Cardiac septum (tissue), 1 donor: Measurements from ENCODE around the gene ABLIM2. TPM values are rescaled to one million over a fixed set of nuclear protein-coding genes. Genes with fewer than 3 reads are reported as not detected.

Experiments used
- DNase-seq: peaks from one replicate; pipeline ENCODE4 v3.0.0-alpha.2; 2020; ENCODE audit warnings: low spot score
- intact Hi-C: fragments of 100-400 bp; cut with DNase I; formaldehyde crosslinking; loops from one replicate; pipeline ENCODE4 v1.14.0; 2022
- total RNA-seq: library from RNA; stranded (reverse); fragmentation: NEBNext Ultra II Directional; extraction: Animal tissue kit (Norgen Biotek cat#: 25700); gene quantifications from one replicate; pipeline ENCODE4 v1.2.1, GENCODE V29; 2021
- donor health status: DM: no; HTN: no; CAD: no.

Gene ABLIM2
- total RNA-seq, 1 donor from 2014 or later = 22.6 TPM

- intact Hi-C loops = no loop called here
- no peak for DNase-seq
These were observed 44.8 kb downstream of the ABLIM2 start for GRCh38 chr4:8113611-8114377.

GRCh38 chr4:8112672-8113071, 45.9 kb downstream of the ABLIM2 start:
- DNase-seq = no peak
- intact Hi-C loops = no loop called here

DNA sequence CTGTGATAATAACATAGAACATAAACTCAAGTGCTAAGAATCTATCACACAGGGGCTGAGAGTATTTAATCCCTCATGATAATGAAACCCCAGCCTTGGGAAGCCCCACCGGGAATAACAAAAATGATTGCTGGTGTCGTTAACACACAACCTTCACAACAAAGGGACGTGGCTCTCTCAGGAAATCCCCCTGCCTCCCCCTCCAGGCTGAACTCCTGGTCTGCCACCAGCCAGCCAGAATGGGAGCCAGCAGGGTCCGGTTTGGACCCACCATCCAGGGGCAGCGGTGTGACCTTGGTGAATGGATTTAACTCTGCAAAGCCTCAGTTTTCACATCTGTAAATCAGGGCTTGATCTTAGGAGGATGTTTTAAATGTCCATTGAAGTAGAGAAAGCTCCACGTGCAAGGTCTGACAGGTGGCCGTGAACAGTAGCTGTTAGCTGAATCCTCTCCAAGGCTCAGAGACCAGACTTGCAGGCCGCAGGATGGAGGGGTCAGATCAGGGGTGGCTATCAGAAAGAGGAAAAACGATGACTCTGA, 46.5 kb downstream of the ABLIM2 start:
- intact Hi-C loops = no loop called here
- DNase-seq = no peak

DNA sequence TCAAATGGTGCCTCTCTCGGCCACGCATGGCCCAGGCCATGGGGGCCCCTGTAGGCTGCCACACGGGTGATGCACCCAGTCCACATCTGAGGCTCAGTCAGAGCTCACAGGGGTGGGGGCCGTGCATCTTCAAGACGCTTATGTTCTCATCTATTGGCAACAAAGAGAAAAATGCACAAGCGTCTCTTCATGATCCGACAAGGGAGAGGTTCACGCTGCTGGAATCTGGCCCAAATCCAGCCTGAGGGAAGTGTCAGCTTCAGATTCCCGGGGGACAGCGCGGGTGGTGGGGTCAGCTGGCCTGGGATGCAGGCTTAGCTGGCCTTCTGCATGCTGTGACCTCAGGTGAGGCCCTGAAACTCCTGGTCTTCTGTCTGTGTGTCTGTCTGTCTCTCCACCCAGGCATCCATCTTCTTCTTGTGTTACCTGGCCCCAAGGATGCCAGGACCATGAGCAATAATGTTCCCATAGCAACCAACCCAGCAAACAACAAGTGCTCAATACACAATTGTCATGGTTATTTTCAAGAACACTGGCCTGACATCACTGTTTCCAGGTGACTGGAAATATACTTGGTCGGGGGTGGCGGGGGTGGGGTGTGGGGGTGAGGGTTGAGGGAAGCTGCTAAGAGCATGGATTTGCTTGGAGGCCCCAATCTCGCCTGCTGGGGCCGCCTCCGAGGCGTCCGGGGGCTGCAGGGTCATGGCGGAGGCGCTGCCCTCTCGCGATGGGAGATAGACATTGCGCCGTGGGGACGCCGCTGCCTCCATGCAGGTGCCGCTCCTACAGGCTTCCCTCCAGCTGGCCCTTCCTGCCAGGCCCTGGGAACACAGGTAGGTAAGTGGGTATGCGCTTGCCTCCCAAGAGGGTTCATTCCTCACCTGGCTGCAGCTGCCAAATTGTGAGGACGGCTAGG, 48.3 kb downstream of the ABLIM2 start:
- no peak for DNase-seq
- intact Hi-C loops = no loop called here

DNA sequence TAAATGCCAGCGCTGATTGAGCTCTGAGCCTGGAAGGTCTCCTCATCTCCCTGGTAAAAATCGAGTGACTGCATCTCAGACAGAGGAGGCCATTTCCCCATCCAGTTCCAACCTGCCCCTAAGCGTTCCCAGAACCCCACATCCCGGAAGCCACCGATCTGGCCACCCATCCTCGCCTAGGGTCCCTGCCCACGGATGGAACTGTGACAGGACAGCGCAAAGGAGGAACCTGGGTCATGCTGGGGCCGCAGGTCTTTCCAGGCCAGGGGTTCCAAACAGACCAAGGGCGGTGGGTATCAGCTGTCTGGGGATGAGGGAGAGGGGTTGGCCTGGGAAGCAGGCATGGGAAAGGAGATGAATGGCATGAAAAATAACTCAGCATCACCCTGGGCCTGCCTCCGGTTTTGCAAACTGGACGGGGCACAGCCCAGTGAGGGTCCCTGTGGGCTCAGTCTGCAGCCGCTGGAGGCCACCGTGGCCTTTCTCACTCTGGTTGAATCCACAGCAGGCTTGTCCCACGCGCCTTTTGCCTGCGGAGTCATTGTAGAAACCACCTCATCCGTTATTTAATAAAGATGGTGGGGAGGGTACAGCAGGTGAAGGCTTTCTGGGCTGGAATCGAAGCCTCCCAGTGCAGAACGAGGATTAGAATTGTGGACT, 49.1 kb downstream of the ABLIM2 start:
- intact Hi-C loops = no loop called here
- no peak for DNase-seq

DNA sequence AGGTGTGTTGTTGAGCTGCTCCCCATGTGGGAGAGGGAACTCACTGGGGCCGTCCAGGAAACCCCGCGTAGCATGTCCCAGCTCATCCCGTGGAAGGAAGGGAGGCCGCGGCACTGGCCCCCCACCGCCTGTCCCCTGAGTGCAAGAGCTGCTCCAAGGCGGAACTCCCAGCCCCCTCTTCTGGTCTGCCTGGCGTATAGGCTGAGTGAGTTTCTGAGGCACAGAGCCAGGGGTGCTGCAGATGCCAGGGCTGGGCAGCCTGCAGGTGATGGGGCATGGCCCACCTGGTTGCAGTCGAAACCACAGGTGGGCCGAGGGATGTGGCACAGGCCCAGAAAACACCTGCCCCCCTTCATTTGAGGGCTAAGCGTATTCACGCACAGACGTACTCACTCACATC, 49.6 kb downstream of the ABLIM2 start:
- intact Hi-C loops = no loop called here

DNA sequence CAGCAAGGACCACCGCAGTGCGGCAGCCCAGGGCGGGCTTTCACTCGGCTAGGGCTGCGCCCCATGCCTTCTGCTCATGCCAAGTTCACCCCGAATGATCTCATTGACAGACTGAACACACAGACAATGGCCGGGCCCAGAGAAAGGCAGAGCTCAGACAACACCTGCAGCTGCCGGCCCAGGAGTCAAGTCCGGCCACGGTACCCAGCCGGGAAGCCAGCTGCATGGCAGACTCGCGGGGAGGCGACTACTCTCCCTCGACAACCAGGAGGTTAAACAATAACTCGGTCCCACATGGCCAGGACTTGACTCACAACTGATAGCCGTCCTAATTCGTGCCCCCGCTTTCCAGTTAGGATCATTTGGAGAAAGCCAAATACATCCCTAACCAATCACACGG, 50.4 kb downstream of the ABLIM2 start:
- DNase-seq = no peak
- intact Hi-C loops = no loop called here

More for the DNA sequence above, 49.6 kb downstream of the ABLIM2 start:
- DNase-seq = no peak

DNA sequence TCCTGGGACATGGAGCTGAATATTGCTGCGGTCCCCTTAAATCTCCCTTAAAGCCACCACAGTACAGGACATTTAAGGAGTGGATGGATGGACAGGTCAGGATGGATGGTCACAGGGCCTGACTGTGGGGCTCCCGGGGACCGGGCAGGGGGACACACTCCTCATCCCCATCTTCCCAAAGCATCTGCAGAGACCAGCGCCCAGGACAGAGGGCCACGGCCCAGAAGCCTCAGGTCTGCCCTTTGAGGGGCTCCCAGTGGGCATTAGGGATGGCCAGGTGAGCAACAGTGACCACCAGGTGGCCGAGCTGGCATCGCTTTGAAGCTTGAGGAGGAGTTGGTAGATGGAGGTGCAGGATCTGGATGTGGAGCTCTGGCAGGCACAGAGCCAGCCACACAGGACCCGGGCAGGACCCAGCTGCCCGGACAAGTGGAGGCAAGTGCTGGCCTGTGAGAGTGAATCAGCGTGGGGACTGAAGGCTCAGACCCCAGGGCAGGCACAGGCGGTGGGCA, 51.4 kb downstream of the ABLIM2 start:
- intact Hi-C loops = no loop called here
- no peak for DNase-seq

- DNase-seq = no peak
- intact Hi-C loops = no loop called here
These were observed 52.1 kb downstream of the ABLIM2 start for GRCh38 chr4:8106451-8107025.

- no peak for DNase-seq
- intact Hi-C loops = no loop called here
These were observed 53.1 kb downstream of the ABLIM2 start for GRCh38 chr4:8105306-8106100.

GRCh38 chr4:8104491-8105305, 53.9 kb downstream of the ABLIM2 start:
- intact Hi-C loops = no loop called here
- no peak for DNase-seq

- no peak for DNase-seq
- intact Hi-C loops = no loop called here
These were observed 54.9 kb downstream of the ABLIM2 start for GRCh38 chr4:8103421-8104390.

- intact Hi-C loops = no loop called here
- no peak for DNase-seq
These were observed 55.8 kb downstream of the ABLIM2 start for GRCh38 chr4:8102831-8103230.

- intact Hi-C loops = no loop called here
These were observed 56.6 kb downstream of the ABLIM2 start for GRCh38 chr4:8102076-8102355.

GRCh38 chr4:8101213-8102075, 57.2 kb downstream of the ABLIM2 start:
- intact Hi-C loops = no loop called here
- no peak for DNase-seq

More at GRCh38 chr4:8102076-8102355, 56.6 kb downstream of the ABLIM2 start:
- no peak for DNase-seq

GRCh38 chr4:8099981-8100464, 58.6 kb downstream of the ABLIM2 start:
- intact Hi-C loops = no loop called here
- no peak for DNase-seq
